ENCODE results near the gene SS18.
"Not testable (repeated sequence)": the region's sequence is repeated elsewhere in the genome, so short reads cannot be mapped to it uniquely, and the experiment has no call there.

SS18 gene, protein sequence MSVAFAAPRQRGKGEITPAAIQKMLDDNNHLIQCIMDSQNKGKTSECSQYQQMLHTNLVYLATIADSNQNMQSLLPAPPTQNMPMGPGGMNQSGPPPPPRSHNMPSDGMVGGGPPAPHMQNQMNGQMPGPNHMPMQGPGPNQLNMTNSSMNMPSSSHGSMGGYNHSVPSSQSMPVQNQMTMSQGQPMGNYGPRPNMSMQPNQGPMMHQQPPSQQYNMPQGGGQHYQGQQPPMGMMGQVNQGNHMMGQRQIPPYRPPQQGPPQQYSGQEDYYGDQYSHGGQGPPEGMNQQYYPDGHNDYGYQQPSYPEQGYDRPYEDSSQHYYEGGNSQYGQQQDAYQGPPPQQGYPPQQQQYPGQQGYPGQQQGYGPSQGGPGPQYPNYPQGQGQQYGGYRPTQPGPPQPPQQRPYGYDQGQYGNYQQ

DNA sequence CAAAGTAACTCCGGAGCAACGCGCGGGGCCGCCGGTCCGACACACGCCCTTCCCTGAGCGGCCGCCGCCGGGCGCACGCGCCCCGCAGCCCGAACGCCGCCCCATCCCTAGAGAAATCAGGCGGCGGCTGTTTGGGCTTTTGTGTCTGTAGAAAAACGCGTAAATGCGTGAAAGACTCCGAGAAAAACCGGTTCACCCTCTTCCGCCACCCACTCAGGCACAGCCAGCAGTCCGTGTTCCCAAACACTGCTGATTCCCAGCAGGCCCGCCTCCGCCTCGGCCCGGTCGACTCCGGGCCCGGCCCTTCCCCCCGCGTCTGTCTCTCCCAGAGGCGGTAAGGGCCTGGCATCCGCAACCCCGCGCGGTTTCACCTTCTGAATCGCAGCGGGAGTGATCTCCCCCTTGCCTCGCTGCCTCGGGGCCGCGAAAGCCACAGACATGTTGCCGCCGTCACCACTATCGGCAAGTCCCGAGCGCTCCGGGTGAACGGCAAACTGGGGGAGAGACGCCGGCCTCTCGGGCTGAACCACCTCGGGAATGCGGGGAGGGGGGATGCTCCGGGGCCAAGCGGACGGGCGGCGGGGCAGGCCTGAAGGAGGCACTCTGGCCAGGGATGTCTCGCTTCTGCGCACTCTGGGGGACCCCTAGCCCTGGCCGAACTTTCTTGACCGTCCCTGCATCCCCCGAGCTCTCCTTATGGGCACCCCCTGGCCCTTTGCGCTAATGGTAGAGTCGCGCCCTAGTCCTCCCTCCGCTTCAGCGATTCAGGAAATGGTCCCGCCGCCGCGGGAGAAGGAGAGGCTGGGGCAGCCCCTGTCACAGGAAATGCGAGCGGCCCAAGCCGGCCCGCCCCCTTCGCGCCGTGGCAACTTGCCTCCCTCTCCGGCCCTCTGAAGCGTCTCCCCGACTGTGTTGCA is at the start of gene SS18:
SS18 (minus strand) TSS at position 484 of the 917 bp plus-strand sequence; CDS start at position 440, 44 bp downstream.
- DNase-seq: peak; percentile 73

DNA sequence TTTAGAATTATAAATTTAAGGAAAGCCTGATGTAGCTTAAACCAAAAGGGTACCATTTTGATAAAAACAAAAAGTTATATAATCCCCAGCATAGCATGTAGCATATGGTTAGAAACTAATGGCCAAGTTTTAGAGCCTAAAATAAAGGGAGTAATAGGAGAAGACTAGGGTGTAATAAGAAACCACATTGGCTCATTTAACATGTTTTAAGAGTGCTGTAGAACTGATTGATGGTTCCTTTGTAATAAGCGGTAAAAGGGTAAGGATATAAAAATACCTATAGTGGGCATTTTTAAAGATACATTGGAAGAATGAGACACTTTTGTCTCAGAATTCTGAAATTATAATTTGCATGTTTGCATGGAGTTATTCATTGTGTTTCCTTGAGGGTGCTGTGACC is 45.1 kb upstream of the SS18 start:
- DNase-seq: no peak

DNA sequence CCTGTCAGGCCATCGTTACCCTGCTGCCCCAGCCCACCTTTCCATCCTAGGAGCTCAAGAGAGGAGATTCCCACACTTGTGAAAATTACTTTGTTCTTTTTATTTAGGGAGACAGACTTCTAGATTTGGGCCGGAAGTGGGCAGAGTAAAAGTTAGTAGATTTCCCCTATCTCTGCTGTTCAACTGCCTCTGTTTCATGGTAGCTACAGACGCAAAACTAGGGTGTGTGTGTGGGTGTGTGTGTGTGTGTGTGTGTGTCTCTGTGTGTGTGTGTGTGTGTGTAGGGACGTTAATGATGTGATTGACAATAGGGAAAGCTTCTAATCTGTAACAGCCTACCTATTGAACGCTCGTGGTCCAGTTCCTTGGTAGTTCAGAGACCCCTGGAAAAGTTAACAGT is 43.7 kb upstream of the SS18 start:
- DNase-seq: no peak

DNA sequence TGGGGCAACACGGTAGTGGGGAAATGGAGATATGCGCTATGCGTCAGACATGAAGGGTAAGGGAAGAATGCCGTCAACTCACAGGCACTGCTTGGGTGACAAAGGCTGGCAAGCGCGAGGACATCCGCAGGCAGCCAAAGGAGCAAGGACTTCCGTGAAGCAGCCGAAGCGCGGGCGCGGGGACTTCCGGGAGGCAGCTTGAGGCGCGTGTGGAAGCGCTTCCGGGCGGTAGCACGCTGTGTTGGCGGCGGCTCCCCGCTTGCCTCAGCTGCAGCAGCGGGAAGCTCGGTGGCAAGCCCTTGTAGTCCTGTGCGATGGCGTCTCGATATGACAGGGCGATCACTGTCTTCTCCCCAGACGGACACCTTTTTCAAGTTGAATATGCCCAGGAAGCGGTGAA is 43.2 kb upstream of the SS18 start, which contains the start of gene PSMA8:
PSMA8 (plus strand) TSS at position 218 of the 400 bp plus-strand sequence; CDS start at position 315, 97 bp downstream.
- no peak for DNase-seq

DNA sequence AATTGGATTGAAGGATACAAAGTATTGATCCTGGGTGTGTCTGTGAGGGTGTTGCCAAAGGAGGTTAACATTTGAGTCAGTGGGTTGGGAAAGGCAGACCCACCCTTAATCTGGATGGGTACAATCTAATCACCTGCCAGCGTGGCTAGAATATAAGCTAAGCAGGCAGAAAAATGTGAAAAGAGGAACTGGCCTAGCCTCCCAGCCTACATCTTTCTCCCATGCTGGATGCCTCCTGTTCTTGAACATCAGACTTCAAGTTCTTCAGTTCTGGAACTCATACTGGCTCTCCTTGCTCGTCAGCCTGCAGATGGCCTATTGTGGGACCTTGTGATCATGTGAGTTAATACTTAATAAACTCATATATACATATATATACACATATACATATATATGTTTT is 37.8 kb upstream of the SS18 start:
- DNase-seq: not testable (repeated sequence)

DNA sequence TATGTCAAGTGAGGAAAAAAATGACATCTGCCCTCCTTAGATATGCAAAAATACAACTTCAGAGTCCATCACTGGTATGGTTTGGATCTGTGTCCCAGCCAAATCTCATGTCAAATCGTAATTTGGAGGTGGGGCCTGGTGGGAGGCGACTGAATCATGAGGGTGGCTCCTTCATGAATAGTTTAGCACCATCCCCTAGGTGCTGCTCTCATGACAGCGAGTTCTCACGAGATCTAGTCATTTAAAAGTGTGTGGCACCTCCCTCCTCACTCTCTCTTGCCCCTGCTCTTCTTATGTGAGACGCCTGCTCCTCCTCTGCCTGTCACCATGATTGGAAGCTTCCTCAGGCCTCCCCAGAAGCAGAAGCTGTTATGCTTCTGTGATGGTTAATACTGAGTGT is 37.4 kb upstream of the SS18 start:
- DNase-seq: no peak

DNA sequence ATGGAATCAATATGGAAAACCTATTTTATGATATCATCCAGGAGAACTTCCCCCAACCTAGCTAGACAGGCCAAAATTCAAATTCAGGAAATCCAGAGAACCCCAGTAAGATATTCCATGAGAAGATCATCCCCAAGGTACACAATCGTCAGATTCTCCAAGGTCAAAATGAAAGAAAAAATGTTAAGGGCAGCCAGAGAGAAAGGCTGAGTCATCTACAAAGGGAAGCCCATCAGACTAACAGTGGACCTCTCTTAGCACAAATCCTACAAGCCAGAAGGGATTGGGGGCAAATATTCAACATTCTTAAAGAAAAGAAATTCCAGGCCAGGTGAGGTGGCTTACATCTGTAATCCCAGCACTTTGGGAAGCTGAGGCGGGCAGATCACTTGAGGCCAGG is 31.6 kb upstream of the SS18 start:
- not testable (repeated sequence) for DNase-seq

DNA sequence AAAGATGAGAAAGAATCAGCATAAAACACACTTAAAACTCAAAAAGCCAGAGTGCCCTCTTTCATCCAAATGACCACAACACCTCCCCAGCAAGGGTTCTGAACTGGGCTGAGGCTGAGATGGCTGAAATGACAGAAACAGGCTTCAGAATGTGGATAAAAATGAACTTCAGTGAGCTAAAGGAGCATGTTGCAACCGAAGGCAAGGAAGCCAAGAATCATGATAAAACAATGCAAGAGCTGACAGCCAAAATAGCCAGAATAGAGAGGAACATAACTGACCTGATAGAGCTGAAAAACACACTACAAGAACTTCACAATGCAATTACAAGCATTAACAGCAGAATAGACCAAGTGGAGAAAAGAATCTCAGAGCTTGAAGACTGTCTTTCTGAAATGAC is 31.1 kb upstream of the SS18 start:
- DNase-seq: no peak

DNA sequence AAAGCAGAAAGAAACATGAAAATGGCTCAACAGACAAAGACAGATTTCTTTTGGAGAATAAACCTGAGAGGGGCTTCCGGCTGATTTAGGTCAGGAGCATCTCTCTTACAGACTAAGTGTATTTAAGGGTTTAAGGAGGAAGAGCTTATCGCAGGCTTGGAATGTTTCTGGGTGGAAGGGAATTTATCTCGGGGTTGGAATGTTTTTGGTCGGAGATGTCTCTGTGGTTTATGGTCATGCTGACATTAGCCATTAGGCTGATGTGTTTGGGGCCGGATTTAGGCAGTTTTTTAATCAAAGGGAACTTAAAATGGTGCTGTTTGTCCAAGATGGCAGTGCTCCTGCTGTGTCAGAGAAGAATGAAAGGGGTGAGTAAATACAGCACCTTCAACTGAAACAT is 28.8 kb upstream of the SS18 start:
- DNase-seq: no peak

DNA sequence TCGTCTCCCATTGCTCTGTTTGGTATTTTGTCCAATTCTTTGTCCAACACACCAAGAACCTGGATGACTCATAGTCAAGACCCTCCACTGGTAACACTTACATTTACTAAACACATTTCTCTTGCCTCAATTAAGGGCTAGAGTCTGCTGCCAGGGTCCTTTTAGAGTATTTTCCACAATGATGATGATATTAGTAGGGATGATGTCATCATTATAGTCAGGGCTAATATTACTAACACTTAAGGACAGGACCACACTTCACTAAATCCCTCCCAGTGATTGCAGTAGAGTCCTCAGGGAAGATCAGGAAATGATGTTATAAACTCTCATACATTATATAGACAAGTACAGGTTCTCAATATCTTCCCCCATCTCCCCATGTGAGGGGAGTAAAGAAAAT is 13.6 kb upstream of the SS18 start:
- no peak for DNase-seq

DNA sequence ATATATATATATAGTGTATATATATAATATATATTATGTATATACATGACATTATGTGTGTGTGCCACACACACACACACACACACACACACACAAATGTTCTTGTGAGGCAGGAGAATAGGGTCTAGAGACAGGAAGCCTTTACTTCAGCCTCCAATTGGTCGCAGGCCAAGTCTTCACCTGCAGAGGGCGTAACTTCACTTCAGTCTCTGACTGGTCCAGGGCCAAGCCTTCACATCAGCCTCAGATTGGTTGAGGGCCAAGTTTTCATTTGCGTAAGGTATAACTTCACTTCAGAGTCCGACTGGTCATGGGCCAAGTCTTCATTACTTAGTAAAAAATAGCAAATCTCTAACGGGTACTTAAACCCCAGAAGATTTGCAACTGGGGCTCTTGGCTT is 13.2 kb upstream of the SS18 start:
- DNase-seq: no peak

DNA sequence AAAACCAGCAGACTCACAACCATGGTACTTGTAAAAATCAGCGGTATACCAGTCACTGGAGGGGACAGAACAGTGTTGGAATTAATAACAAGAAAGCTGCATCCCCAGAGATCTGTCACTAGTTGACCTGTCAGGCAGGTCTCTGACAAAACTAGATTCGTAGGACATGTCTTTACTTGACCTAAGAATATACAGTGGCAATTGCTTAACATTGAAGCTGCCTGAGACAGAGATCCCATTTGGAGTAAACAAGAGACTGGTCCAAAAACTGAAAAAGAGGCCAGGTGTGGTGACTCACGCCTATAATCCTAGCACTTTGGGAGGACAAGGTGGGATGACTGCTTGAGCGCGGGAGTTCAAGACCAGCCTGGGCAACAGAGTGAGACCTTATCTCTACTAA is 7.2 kb upstream of the SS18 start:
- DNase-seq: no peak

DNA sequence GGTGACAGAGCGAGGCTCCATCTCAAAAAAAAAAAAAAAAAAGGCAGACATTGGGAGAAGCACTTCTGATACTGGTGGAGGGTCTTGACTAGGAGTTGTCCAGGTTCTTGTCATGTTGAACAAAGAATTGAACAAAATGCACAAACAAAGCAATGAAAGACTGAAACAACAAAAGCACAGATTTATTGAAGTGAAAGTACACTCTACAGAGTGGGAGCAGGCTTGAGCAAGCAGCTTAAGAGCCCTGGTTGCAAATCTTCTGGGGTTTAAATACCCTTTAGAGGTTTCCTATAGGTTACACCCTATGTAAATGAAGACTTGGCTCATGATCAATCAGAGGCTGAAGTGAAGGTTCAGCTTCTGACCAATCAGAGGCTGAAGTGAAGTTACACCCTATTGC is 6.4 kb upstream of the SS18 start:
- DNase-seq: no peak

DNA sequence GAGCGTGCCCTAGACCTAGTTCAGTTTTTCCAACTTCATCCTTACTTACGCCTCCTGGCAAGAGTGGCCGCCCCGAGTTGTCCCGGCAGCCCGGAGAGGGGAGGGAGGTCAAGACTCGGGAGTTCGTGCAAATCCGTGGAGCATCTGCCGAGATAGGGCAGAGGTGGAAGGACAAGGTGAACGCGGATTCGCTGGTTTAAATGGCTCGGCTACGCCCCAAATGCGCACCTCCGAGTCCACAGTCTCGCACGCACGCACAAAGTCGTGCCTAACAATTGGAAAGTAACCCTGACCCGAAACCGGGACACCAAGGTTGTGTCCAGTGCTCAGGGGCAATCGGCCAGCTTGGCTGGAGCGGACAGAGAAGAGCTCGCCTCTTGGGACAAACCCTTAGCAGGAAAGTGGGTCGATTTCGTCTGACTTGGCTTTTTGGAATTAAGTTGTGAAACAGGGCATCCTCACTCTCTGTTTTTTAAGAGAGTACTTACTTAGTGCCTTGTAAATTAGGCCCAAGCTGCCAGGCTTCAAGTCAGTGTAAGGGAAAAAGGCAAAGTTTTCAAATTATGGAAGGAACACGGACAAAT is 726 bp upstream of the SS18 start:
- DNase-seq: peak; percentile 50

DNA sequence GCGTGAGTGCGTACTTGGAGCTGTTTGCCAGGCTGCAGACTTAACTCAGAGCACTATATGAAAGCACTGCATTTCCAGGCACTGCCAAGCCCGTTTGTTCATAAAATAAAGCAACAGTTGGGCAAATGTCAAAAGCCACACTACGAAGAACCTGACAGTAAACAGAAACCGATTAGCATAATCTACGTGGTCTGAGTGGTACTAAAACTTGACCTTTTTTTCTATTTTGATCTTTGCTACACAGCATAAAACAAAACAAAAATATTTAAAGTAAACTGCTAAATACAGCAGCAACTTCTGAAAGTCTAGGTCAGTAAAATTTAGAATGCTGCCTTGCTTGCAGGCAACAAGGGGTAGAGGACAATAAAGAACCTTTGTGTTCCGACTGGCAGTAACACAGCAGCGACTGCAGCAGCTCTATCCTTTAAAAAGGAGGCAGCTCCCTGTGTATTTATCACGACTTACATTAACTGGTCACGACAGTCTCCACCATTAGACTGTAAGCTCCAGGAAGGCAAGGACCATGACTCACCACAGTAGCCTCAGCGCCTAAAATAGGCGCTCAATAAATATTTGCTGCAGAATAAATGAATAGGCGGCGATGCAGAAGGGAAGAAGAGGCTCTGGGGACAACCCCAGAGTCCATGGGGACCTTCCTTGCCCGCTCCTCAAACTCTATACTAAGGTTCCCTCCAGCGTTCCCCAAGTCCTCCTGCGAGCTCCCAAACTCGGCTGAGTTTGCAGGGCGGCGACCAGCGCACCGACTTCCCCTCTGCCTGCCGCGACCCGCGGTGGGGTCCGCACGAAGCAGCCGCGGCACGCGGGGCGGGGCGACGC is 902 bp downstream of the SS18 start:
- DNase-seq: no peak

DNA sequence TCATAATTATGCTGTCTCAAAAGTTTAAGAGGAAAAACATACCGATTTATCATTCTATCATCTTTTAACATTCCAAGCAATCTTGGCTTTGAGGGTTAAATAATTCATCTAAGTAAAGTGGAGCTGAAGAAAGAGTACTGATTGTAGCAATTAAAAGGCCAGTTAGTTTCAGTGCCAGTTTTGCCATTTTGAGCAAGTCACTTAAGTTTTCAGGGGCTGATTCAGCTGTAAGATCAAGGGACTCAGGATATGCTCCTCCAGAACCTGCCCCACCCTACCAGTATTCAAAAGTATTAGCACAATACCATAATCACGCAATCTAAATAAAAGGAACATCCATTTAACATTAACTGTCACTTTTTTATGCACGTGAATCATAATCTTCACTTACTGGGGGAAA is 1.9 kb downstream of the SS18 start:
- no peak for DNase-seq

DNA sequence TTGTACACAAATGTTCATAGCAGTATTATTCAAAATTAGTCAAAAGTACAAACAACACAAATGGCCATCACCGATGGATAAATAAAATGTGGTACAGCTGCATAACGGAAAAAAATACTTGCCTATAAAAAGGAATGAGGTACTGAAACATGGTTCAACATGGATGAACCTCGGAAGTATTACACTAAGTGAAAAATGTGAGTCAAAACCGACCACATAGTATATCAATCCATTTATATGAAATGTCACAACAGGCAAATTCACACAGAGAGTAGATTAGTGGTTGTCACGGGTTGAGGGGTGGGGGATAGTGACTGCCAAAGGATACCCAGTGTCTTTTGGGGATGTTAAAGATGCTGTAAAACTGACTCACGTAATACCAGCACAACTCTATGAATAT is 3.5 kb downstream of the SS18 start:
- no peak for DNase-seq

DNA sequence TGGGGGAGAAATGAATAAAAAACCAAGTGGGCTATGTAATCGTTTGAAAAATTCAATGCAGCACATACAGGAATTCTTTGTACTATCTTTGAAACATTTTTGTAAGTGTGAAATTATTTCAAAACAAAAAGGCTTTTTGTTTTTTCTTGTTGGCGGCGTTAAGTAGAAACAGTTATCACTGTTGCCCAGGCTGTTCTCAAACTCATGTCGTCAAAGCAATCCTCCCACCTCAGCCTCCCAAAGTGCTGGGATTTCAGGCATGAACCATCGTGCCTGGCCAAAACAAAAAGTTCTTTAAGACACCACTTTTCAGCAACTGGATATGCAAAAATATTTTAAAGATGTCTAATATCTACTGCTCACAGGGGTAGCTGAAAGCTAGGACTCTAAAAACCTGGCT is 5.4 kb downstream of the SS18 start:
- no peak for DNase-seq

DNA sequence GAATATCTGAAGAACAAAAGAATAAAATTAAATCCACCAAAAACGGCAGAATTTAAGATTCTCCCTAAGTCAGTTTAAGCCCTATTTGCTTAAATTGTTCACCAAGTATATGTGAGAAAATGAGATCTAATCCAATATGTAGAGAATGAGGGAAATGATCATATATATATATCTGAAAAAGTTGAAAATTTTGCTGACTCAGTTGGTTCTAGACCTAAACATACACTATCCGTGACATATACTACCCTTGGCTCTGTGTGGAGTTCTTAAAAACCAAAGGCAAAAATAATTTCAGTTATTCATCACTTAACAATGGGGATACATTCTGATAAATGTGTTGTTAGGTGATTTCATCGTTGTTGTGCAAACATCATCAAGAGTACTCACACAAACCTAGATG is 7.3 kb downstream of the SS18 start:
- no peak for DNase-seq

DNA sequence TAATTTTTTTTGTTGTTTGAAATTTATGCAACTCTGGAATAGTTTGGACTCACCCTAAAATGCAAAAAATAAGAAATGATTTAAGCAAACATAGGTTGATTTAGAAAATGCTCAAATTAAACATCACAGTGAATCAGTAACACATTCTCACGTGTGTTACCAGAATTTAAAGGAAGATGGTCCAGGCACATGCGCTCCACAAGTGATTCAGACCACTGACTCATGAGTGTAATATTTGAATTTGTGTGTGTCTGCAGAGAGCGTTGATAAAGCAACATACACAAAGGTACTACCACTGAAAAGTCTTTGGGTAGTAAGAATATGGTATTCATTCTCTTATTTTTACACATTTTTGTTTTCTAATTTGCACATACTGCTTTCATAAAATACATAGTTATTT is 7.9 kb downstream of the SS18 start:
- no peak for DNase-seq

DNA sequence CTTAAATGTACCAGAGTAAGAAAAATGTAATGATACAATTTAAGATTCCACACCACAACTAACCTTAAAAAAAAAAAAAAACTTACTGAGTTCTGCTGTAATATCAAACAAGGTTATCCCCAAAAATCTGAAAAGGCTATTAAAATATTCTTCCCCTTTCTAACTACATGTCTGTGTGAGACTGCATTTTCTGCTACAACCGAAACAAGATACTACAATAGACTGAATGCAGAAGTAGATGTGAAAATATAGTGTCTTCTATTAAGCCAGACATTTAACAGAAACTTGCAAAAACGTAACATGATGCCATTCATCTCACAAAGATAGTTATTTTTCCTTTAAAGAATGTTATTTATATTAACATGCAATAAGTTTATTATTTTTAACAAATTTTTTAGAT is 16.2 kb downstream of the SS18 start:
- no peak for DNase-seq

DNA sequence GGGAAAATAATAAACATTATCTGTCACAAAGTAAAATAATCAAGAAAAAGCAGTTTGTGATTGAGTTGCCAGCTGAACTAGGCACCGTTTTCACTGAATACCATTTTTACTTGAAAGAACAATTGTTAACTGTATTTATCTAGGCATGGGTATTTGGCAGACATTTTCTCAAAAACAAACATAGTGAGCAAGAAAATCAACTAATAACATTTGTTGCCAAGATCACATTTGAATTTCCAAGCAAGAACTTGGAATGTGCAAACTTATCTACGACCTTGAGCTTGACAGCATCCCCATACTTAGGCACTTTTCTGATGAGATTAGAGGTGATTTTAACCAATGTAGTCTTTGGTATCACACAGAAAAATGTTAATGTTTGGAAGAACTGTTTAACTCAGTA is 16.7 kb downstream of the SS18 start:
- DNase-seq: no peak

DNA sequence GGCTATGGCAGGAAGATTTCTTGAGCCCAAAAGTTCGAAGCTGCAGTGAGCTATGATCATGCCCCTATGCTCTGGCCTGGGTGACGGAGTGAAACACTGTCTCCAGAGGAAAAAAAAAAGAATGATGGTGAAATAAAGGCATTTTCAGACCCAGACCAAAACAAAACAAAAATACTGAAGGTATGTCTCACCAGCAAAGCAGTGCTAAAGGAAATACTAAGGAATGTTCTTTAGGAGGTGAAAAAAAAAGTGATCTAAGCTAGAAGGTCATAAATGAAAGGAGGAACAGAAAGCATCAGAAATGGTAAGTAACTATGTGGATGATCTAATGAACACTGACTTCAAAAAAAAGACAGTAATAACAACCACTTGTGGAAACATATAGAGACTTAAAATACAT is 18.7 kb downstream of the SS18 start:
- DNase-seq: no peak
